D721Med (cell line): Measurements from ENCODE around the gene PARD6G.

Experiments
- DNase-seq: peaks from one replicate; pipeline ENCODE4 v3.0.0; 2011; ENCODE audit warnings: low spot score; ENCODE audit not compliant: insufficient read length
- FAIRE-seq: peaks from 2 replicates; lab custom pipeline; 2011; peaks lifted over from hg19 to GRCh38; lab: Jason Lieb, UNC
- CTCF ChIP-seq: IDR thresholded peaks from 2 replicates; pipeline ENCODE4 v1.5.1; 2012; ENCODE audit warnings: mild to moderate bottlenecking, control low read depth; ENCODE audit not compliant: insufficient read depth; ENCODE audit errors: missing control alignments

The PARD6G gene

GRCh38 chr18:80246445-80247392 is 595 bp downstream of the PARD6G start:
- DNase-seq (peak; percentile 97), FAIRE-seq (no peak)
- no peak for TF ChIP-seq CTCF

- no peak for TF ChIP-seq CTCF
- FAIRE-seq (no peak), DNase-seq (no peak)
These were observed 1.4 kb downstream of the PARD6G start for GRCh38 chr18:80245781-80246444.

GRCh38 chr18:80244956-80245730 is 2.2 kb downstream of the PARD6G start:
- DNase-seq (no peak), FAIRE-seq (peak; percentile 75)
- TF ChIP-seq CTCF, result no peak

GRCh38 chr18:80244167-80244566 is 3.1 kb downstream of the PARD6G start:
- DNase-seq (no peak), FAIRE-seq (no peak)
- TF ChIP-seq CTCF, result no peak

GRCh38 chr18:80243204-80243603 is 4.1 kb downstream of the PARD6G start:
- DNase-seq, result no peak
- no peak for FAIRE-seq
- no peak for TF ChIP-seq CTCF

GRCh38 chr18:80241919-80242777 is 5.2 kb downstream of the PARD6G start:
- FAIRE-seq, result peak; percentile 35
- TF ChIP-seq CTCF, result no peak

More at GRCh38 chr18:80241919-80242777, 5.2 kb downstream of the PARD6G start:
- no peak for DNase-seq
